Activated T-helper 17 cell treated with anti-CD3 and anti-CD28 coated beads, Interleukin-2, amount 50 U/mL, for 72 hours (primary cell): ENCODE results near the gene TFE3. TPM values are rescaled to one million over a fixed set of nuclear protein-coding genes. Genes with fewer than 3 reads are reported as not detected.
A peak's percentile ranks its signal among the peaks of the same experiment; 100 is the strongest.
"Not testable (repeated sequence)": the region's sequence is repeated elsewhere in the genome, so short reads cannot be mapped to it uniquely, and the experiment has no call there.

Source experiments
- ATAC-seq: fragments of 150-1000 bp; cut with Tn5 transposase; replicated peaks from 2 replicates; pipeline ENCODE4 v1.10.0; 2021; ENCODE audit warnings: mild to moderate bottlenecking, moderate library complexity
- H3K27ac Mint-ChIP-seq: one replicate; pipeline ENCODE4 v1.8.0; 2022; ENCODE audit warnings: mixed read lengths
- H3K27me3 Mint-ChIP-seq: one replicate; pipeline ENCODE4 v1.8.0; 2022; ENCODE audit warnings: mixed read lengths
- H3K36me3 Mint-ChIP-seq: one replicate; pipeline ENCODE4 v1.8.0; 2022; ENCODE audit warnings: low read depth, mild to moderate bottlenecking, mixed read lengths
- H3K4me1 Mint-ChIP-seq: one replicate; pipeline ENCODE4 v1.8.0; 2022; ENCODE audit warnings: mixed read lengths
- H3K4me3 Mint-ChIP-seq: one replicate; pipeline ENCODE4 v1.8.0; 2022; ENCODE audit warnings: mild to moderate bottlenecking, mixed read lengths
- H3K9me3 Mint-ChIP-seq: one replicate; pipeline ENCODE4 v1.8.0; 2022; ENCODE audit warnings: mixed read lengths
- total RNA-seq, 2 donors: library from RNA; stranded (reverse); gene quantifications; one replicate each; pipeline ENCODE4 v1.2.3, GENCODE V29; 2022

Gene TFE3
- total RNA-seq, 2 donors from 2014 or later: 35.0 to 38.9 TPM

DNA sequence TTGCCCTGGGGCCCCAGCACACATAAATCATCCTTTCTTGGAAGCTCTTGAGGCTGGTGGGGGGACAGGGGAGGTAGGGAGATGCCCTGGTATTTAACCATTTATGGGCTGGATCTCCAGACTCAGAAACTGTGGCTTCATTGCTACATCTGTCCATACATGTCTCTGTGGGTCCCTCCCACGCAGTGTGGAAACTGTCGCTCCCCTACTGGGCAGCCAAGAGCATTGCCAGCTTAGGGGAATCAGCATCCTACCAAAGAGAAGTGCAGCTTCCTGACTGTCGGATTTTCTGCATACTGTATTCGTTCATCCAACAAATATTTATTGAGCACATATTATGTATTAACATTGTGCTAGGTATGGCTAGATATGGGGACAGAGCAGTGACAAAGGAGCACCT lies 44.8 kb downstream of the TFE3 start:
- Mint-ChIP-seq H3K36me3 (peaks cover 79% of the 10 kb centered on the region), H3K27me3 (no peaks in the 10 kb centered on the region), H3K9me3 (no peaks in the 10 kb centered on the region), H3K4me3 (peak overlapping the region; percentile 62), H3K4me1 (peaks cover 24% of the 10 kb centered on the region), H3K27ac (peak overlapping the region; percentile 67)
- ATAC-seq: no peak

DNA sequence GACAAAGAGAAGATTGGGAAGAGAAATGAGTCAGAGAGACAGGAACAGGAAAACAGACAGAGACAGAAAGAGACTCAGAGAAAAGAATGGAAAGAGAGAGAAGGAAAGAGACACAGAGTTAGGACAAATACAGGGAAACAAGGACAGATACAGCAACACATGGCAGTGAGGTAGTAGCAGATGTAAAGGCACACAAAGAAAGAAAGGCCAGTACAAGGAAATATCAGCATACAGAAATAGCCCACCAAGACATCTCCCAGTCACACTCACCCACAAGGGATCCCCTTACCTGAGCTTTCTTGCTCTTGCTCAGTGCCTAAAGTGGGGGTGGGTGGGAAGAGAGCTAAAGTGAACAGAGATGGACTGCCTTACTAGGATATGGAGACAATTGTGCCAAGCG lies 45.3 kb downstream of the TFE3 start:
- Mint-ChIP-seq H3K27me3 (no peaks in the 10 kb centered on the region), H3K4me3 (peak overlapping the region; percentile 62), H3K4me1 (peaks cover 24% of the 10 kb centered on the region), H3K36me3 (peaks cover 84% of the 10 kb centered on the region), H3K9me3 (no peaks in the 10 kb centered on the region), H3K27ac (peak overlapping the region; percentile 82)
- no peak for ATAC-seq

DNA sequence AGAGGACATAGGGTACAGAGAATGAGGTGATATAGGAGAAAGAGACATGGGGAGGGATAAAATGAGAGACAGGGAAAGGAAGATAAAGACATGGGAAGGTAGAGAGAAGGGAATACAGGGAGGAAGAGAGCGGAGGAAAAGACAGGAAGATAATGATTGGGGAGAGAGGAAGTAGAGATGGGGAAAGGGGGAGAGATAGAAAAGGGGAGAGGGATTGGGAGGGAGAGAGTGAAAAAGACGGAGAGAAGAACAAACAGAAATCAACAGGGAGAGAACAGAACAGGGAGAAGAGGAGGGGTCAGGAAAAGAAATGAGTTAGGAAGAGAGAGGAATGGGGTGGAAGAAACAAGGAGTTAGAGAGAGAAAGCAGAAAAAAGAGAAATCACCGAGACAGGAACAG lies 45.7 kb downstream of the TFE3 start:
- no peak for ATAC-seq
- Mint-ChIP-seq H3K4me3 (peak overlapping the region; percentile 62), H3K9me3 (no peaks in the 10 kb centered on the region), H3K27me3 (no peaks in the 10 kb centered on the region), H3K36me3 (peaks cover 88% of the 10 kb centered on the region), H3K27ac (peak overlapping the region; percentile 82), H3K4me1 (peaks cover 24% of the 10 kb centered on the region)

DNA sequence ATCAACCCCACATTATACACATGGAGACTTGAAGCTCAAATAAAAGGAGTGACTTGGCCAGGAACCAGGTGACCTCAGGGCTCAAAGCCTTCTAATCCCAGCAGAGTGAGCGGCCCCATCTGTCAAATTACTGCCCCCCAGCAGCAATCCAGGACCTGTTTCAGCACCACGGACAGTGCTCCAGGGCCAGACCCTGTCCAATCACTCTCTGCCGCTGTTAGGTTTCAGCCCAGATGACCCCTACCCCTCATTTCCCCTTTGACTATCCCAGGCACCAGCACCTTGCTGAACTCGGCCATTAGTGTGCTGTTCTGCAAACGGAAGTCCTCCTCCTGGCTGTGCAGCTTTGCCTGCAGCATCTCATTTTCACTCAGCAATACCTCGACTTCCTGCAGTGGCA lies 46.2 kb downstream of the TFE3 start:
- H3K36me3 Mint-ChIP-seq: peaks cover 88% of the 10 kb centered on the region

DNA sequence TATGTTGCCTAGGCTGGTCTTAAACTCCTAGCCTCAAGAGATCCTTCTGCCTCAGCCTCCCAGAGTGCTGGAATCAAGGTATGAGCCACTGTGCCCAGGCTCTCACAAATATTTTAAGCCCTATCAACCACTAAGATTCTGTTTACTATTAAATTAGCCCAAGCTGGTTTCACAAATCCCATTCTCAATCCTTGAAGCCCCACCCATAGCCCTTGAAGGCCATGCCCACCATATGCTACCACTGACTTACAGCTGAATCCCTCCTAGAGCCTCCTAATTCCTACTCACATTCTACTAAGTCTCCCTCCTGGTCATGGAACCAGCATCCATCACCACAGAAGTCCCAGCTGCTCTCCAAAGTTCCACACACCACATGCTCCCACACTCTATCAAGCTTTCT lies 50.8 kb downstream of the TFE3 start:
- peaks cover 89% of the 10 kb centered on the region for H3K36me3 Mint-ChIP-seq
- no peaks in the 10 kb centered on the region for H3K27me3 Mint-ChIP-seq
- H3K27ac Mint-ChIP-seq: peak overlapping the region; percentile 43

More for the DNA sequence above, 46.2 kb downstream of the TFE3 start:
- ATAC-seq: no peak
- peak overlapping the region; percentile 82 for H3K27ac Mint-ChIP-seq
- H3K27me3 Mint-ChIP-seq: no peaks in the 10 kb centered on the region
- peak overlapping the region; percentile 62 for H3K4me3 Mint-ChIP-seq
- H3K4me1 Mint-ChIP-seq: peaks cover 24% of the 10 kb centered on the region
- H3K9me3 Mint-ChIP-seq: no peaks in the 10 kb centered on the region

DNA sequence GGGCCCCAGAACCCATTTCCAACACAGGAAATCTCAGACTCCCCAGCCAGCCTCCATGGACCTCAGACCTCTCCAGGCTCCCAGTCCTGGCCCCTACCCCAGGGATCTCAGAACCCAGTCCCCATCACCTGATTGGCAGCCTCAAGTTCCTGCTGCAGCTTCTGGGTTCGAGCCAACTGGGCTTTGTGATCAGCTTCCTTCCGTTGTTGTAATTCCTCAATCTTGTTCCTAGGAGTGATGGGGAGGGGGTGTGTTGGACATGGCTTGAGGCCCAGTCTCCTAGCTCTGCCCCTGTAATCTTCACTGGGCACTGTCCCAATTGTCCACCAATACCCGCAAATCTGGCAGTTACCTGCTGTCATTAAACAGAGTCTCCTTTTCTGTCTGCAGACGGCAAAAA lies 53.7 kb downstream of the TFE3 start:
- H3K27me3 Mint-ChIP-seq: no peaks in the 10 kb centered on the region
- ATAC-seq: no peak
- no peak overlapping the region for H3K4me3 Mint-ChIP-seq
- H3K36me3 Mint-ChIP-seq: peaks cover 73% of the 10 kb centered on the region
- H3K9me3 Mint-ChIP-seq: no peaks in the 10 kb centered on the region
- no peak overlapping the region for H3K27ac Mint-ChIP-seq
- H3K4me1 Mint-ChIP-seq: no peaks in the 10 kb centered on the region

More for the DNA sequence above, 50.8 kb downstream of the TFE3 start:
- ATAC-seq: no peak
- H3K4me3 Mint-ChIP-seq: no peak overlapping the region
- H3K9me3 Mint-ChIP-seq: no peaks in the 10 kb centered on the region
- H3K4me1 Mint-ChIP-seq: peaks cover 4% of the 10 kb centered on the region

DNA sequence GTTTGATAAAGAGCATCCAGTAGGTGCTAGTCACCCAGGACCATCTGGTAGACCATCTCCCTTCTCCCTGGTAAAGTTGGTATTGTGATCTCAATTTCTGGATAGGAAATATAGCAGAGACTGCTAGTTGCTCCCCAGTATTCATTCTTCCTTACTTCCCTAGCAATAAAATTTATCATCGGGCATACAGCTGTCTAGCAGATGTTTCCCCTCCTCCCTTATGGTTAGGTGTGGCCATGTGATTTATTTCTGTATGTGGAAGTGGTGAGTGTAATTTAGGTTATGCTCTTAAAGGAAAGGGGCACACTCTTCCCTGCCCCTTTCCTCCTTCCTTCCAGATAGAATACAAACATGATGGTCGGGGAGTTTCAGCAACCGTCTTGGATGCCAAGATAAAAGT lies 59.3 kb downstream of the TFE3 start:
- Mint-ChIP-seq H3K4me3 (no peak overlapping the region), H3K27ac (no peak overlapping the region), H3K36me3 (peaks cover 75% of the 10 kb centered on the region), H3K4me1 (no peaks in the 10 kb centered on the region), H3K9me3 (no peaks in the 10 kb centered on the region), H3K27me3 (no peaks in the 10 kb centered on the region)
- ATAC-seq: no peak

DNA sequence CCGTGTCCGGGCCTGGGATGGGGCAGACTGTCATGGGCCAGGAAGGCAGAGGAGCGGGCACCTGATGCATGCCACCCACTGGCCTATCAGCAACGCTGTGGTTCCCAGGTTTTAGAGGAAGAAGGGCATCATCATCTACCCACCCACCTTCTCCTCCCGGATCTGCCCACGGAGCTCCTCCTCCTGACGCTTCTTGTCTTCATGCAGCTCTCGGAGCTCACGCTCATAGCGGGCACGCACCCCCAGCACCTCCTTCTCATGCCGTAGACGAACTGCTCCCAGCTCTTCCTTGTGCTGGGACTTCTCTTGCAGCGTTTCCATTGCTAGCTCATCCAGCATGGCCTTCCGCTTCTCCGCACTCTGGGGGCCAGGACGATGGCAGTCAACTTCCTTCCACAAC lies 60.1 kb downstream of the TFE3 start:
- no peaks in the 10 kb centered on the region for H3K4me1 Mint-ChIP-seq
- H3K27me3 Mint-ChIP-seq: no peaks in the 10 kb centered on the region
- H3K27ac Mint-ChIP-seq: no peak overlapping the region
- H3K9me3 Mint-ChIP-seq: no peaks in the 10 kb centered on the region
- no peak overlapping the region for H3K4me3 Mint-ChIP-seq
- peaks cover 75% of the 10 kb centered on the region for H3K36me3 Mint-ChIP-seq
- no peak for ATAC-seq

DNA sequence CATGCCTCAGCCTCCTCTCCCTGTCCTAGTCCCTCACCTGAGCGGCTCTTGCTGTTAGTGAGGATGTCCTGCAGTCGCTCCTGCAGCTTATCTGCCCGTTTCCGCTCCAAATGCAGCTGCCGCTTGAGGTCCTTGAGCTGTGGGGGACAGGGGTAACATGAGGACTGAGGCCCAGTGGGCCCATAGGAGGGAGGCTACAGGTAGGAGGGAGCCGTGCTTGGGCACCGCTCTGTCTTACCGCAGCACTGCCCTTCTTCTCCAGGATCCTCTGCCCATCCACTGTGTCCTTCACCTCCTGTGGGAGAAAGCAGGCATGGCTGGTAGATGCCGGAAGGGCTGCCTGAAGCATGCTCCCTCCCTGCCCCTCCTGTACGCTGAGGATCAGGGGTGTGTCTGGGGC lies 62.0 kb downstream of the TFE3 start:
- H3K27ac Mint-ChIP-seq: no peak overlapping the region
- no peaks in the 10 kb centered on the region for H3K9me3 Mint-ChIP-seq
- no peaks in the 10 kb centered on the region for H3K27me3 Mint-ChIP-seq
- no peaks in the 10 kb centered on the region for H3K4me1 Mint-ChIP-seq
- no peak overlapping the region for H3K4me3 Mint-ChIP-seq
- no peak for ATAC-seq
- H3K36me3 Mint-ChIP-seq: peaks cover 89% of the 10 kb centered on the region

DNA sequence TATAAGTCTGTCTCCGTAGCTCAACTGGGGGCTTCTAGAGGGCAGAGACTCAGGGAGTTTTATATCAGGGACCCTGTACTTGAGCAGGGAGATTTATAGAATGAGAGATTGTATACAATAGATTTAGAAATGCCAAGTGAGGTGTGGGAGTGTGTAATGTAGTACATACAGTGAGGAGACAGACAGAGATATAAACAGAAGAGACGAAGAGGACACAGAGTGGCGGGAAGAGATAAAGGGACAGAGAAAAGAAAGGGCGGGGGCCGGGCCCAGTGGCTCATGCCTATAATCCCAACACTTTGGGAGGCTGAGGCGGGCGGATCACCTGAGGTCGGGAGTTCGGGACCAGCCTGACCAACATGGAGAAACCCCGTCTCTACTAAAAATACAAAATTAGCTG lies 62.8 kb downstream of the TFE3 start:
- H3K9me3 Mint-ChIP-seq, H3K4me3 Mint-ChIP-seq, ATAC-seq, H3K27ac Mint-ChIP-seq, H3K4me1 Mint-ChIP-seq, H3K27me3 Mint-ChIP-seq: not testable (repeated sequence)
- H3K36me3 Mint-ChIP-seq: peaks cover 91% of the 10 kb centered on the region

Other genes starting within 250 kb of the TFE3 start
- 100 to 1,000 TPM in 1 of 2 donors, 10 to 100 TPM in 1; 62.0 to 121 TPM for gene HDAC6, start 241.3 kb downstream of the TFE3 start, total RNA-seq
- gene ERAS, start 216.8 kb downstream of the TFE3 start, total RNA-seq: under 1 TPM in 1 of 2 donors, not detected in 1; 0.26 TPM
- gene PCSK1N, start 207.7 kb downstream of the TFE3 start, total RNA-seq: 1 to 10 TPM; 3.7 to 4.7 TPM
- gene TIMM17B, start 145.6 kb downstream of the TFE3 start, total RNA-seq: 10 to 100 TPM; 54.4 to 66.3 TPM
- 10 to 100 TPM; 62.6 to 95.7 TPM for gene PQBP1, start 145.4 kb downstream of the TFE3 start, total RNA-seq
- gene SLC35A2, start 131.7 kb downstream of the TFE3 start, total RNA-seq: 10 to 100 TPM; 24.6 to 32.8 TPM
- gene PIM2, start 124.3 kb downstream of the TFE3 start, total RNA-seq: 100 to 1,000 TPM; 350 to 648 TPM
- 100 to 1,000 TPM in 1 of 2 donors, 10 to 100 TPM in 1; 67.1 to 111 TPM for gene OTUD5, start 85.8 kb downstream of the TFE3 start, total RNA-seq
- gene KCND1, start 71.5 kb downstream of the TFE3 start, total RNA-seq: 10 to 100 TPM in 1 of 2 donors, 1 to 10 TPM in 1; 7.2 to 16.8 TPM
- 100 to 1,000 TPM in 1 of 2 donors, 10 to 100 TPM in 1; 88.0 to 126 TPM for gene GRIPAP1, start 41.1 kb downstream of the TFE3 start, total RNA-seq
- gene CCDC120, start 15.6 kb upstream of the TFE3 start, total RNA-seq: 1 to 10 TPM; 6.9 to 7.3 TPM
- 10 to 100 TPM; 14.3 to 21.7 TPM for gene PRAF2, start 30.6 kb upstream of the TFE3 start, total RNA-seq
- 10 to 100 TPM; 40.6 to 44.5 TPM for gene WDR45, start 36.5 kb upstream of the TFE3 start, total RNA-seq
- gene GPKOW, start 80.4 kb upstream of the TFE3 start, total RNA-seq: 10 to 100 TPM; 17.3 to 18.1 TPM
- gene MAGIX, start 119.4 kb upstream of the TFE3 start, total RNA-seq: 1 to 10 TPM; 1.5 to 3.7 TPM
- 100 to 1,000 TPM; 228 to 233 TPM for gene PLP2, start 128.5 kb upstream of the TFE3 start, total RNA-seq
- 10 to 100 TPM; 19.8 to 45.3 TPM for gene PRICKLE3, start 143.0 kb upstream of the TFE3 start, total RNA-seq
- gene SYP, start 156.8 kb upstream of the TFE3 start, total RNA-seq: 10 to 100 TPM; 16.6 to 53.4 TPM
- 1 to 10 TPM in 1 of 2 donors, under 1 TPM in 1; 0.82 to 6.2 TPM for gene CACNA1F, start 190.0 kb upstream of the TFE3 start, total RNA-seq
- 10 to 100 TPM; 21.7 to 33.0 TPM for gene CCDC22, start 192.1 kb upstream of the TFE3 start, total RNA-seq
- 100 to 1,000 TPM in 1 of 2 donors, 10 to 100 TPM in 1; 80.4 to 109 TPM for gene FOXP3, start 221.4 kb upstream of the TFE3 start, total RNA-seq
- gene PPP1R3F, start 226.4 kb upstream of the TFE3 start, total RNA-seq: 1 to 10 TPM; 6.6 to 8.8 TPM